Activated T-cell treated with anti-CD3 and anti-CD28 coated beads, Interleukin-2, amount 50 U/mL, for 1 hour (primary cell): ENCODE results near the gene NINJ2.
"Not testable (repeated sequence)": the region's sequence is repeated elsewhere in the genome, so short reads cannot be mapped to it uniquely, and the experiment has no call there.

Source experiments
- DNase-seq: peaks from one replicate; pipeline ENCODE4 v3.0.0-alpha.2; 2020

NINJ2 gene

DNA sequence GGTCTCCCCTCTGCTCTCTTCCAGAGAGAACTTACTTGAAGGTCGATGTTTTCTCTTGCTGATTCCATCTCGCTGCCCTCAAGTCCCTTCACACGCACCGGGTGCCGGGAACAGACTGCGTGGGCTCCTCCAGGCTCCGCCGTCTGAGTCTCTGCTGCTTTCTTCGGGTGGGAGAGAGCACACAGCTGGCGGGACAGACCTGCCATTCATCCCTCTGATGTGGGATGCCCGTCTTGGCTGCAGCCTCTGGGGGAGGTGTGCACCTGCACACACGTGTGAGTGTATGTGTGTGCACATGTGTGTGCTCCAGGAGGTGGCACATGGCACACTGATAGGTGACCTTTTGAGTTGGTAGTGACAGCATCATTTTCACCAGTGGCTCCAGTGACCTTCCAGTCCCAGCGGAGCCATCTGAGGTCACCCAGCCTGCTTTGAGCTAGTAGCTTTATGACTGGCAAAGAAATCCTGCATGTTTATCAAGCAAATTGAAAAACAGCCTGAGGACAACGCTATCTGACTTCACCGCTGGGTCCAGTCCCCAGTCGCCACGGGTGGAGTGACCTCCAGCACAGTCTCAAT is at the start of gene NINJ2:
Gene NINJ2, minus strand, starts transcription at position 153 of the 579 bp plus-strand sequence. Its CDS starts 85 bp downstream, at position 68.
- no peak for DNase-seq

DNA sequence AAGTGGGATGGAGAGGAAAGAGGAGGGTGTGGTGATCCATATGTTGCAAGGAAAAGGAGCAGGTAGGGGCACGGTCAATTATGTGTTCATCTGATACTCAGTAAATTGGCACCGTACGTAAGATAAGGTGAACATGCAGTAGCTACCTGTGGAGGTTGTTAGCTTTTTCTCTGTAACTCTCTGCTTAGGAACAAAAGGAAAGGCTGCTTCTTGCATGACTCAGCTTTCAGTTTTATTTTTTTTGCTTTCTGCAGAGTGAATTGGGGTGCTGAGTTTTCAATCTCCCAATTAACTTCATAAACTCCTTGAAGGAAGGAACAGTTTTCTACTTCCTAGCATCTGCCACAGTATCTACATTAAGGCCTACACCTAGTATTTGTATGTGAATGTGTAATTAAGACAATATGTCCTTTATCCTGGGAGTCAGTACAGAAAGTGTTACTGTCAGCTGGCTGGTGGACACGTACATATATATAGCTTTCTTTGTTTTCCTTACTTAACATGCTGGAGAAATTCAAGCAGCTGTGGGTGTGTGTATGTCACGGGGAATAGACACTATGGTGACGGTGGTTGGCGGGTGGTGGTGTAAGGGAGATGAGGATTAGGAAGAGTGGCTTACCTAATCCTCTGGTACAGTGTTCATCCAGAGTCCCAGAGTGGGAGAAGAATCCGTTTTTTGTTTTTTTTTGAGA is 49.1 kb upstream of the NINJ2 start:
- no peak for DNase-seq

GRCh38 chr12:709455-710020 is 46.3 kb upstream of the NINJ2 start:
- DNase-seq, result no peak

DNA sequence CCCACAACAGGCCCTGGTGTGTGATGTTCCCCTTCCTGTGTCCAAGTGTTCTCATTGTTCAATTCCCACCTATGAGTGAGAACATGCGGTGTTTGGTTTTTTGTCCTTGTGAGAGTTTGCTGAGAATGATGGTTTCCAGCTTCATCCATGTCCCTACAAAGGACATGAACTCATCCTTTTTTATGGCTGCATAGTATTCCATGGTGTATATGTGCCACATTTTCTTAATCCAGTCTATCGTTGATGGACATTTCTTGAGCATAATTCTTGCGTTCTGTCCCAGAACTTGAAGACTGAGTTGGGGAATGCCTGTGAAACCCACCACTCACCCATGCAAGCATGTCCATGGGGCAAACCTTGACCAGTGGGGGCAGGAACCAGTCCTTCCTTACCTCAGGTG is 44.8 kb upstream of the NINJ2 start:
- DNase-seq, result not testable (repeated sequence)

- no peak for DNase-seq
Measured at GRCh38 chr12:704516-705242, 41.4 kb upstream of the NINJ2 start.

DNA sequence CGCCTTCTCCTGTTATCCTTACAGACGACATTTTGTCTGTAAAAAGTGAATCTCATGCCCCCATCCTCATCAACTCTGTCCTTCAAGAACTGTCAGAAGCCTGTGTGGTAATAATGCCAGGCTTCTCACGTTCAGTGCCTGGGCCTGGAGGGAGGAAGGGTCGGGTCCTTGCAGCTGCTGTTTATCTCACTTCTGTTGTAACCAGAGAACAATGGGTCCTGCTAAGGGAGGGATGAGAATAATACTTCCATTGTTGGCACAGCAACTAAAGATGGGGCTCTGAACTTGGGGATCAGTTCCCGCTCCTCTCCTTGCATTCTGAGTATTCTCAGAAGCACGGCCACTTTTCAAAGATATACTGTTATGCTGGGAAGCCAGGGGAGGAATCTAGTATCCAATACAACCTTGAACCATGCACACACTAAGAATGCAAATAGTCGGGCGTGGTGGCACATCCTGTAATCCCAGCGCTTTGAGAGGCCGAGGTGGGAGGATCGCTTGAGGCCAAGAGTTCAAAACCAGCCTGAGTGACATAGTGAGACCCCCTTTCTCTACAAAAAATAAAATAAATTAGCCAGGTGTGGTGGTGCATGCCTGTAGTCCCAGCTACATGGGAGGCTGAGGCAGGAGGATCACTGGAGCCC is 38.8 kb upstream of the NINJ2 start:
- DNase-seq, result no peak

DNA sequence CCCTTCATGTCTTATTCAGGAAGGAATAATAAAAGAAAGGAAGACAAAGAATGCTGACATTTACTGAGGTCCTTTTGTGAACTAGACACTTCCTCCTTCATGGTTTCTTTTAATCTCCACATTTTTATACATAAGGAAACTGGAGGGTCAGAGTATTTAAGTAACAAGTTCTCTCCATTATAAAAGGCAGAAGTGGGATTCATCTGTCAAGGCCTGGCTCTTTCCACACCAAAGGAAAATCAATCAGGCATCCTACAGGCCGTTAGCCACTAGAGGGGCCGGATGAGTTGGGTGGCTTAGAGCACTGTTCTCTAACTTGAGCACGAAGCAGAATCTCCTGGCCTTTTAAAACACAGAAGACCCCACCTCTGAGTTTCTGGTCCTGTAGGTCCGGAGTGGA is 36.8 kb upstream of the NINJ2 start:
- no peak for DNase-seq

DNA sequence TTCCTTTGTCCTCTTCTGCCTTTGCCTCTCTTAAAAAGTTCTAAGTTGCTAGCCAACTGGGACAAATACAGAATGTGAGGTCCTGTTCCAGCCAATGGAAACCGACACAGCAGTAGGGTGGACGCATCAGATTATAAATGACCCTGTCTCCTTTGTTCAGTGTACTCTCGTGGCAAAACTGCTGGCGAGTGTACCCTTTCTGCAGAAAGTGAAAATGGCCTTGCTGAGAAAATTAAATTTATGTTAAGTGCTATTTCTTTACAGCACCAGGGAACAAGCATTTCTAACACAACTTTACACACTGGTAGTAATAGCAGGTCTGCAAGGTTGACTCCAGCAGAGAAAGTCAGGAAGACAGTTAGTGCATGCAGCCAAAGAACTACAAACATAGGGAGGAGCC is 35.0 kb upstream of the NINJ2 start:
- DNase-seq, result not testable (repeated sequence)

GRCh38 chr12:697481-697880 is 34.2 kb upstream of the NINJ2 start:
- DNase-seq, result no peak

- no peak for DNase-seq
Measured at GRCh38 chr12:694734-695503, 31.7 kb upstream of the NINJ2 start.

- no peak for DNase-seq
Measured at GRCh38 chr12:693934-694533, 30.8 kb upstream of the NINJ2 start.

- DNase-seq, result no peak
Measured at GRCh38 chr12:692274-692673, 29.0 kb upstream of the NINJ2 start.

DNA sequence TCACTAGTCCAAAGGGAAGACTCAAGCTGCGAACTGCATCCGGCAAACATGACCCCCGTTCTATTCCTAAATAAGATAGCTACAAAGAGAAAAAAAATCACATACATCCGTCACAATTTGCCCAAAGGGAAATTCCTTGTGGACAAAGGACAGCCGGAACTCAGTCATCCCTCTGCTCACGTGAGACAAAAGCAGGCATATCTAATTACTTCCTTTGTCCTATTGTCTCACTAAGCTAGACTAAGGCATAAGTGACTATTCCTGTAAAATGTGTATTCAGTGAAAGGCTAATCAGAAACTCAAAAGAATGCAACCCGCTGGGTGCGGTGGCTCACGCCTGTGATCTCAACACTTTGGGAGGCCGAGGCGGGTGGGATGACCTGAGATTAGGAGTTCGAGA is 27.2 kb upstream of the NINJ2 start:
- DNase-seq, result no peak

GRCh38 chr12:685388-685787 is 22.1 kb upstream of the NINJ2 start:
- peak; percentile 75 for DNase-seq

DNA sequence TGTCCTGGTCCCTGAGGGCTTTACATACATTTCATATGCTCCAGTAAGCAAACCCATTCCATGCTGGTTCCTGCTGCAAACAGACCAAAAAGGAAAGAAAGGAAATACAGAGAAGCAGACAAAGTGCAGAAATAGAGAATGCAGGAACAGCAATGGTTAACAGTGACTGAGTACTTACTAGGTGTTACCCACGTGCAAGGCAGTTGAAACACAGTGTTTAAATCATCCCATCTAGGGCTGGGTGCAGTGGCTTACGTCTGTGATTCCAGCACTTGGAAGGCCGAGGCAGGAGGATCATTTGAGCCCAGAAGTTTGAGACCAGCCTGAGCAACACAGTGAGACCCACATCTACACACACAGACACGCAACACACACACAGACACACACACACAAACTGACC is 21.2 kb upstream of the NINJ2 start:
- no peak for DNase-seq

- DNase-seq, result no peak
Measured at GRCh38 chr12:681568-682256, 18.5 kb upstream of the NINJ2 start.

DNA sequence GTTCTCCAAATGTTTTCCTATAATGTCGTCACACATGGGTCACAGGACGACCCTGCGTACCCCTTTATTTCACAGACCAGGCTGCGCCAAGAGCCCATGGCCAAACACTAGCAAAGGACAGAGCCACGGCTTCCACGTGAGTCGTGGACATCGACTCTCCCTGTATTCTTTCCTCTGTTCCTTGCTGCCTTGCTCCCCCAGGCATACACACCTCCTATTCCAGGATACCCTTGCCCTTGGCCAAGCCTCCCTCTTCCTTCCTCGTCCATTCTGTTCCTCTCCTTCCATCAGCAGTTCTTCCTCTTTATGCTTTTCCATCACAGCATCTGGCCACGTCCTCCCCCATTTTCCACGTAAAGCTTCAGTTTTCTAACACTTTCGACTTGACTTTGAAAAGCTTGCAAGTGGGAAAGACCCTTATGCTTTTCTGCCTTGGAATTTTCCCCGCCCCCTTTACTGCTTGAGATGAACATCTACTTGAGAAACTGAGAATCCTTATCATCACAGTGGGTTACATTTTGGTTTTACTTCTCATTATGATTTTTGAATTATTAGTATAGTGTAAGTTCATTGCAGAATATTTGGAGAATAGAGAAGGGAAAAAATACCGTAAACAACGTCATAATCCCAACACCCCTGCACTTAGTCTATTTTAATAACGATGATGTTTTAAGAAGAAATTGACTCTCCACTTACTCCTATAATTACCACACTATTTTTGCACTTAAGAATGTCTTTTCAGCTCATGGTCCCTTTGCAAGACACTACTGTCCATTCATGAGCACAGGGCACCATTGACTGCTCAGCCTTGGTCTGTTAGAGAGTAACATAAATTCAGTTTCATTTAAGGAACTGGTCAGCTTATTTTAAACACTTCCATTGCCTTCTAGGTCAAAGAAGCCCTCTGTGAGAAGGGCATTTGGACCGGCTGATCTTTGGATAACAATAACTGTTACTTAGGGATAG is 15.8 kb upstream of the NINJ2 start:
- no peak for DNase-seq

- DNase-seq, result no peak
Measured at GRCh38 chr12:675562-675961, 12.3 kb upstream of the NINJ2 start.

GRCh38 chr12:674272-674781 is 11.1 kb upstream of the NINJ2 start:
- peak; percentile 69 for DNase-seq

DNA sequence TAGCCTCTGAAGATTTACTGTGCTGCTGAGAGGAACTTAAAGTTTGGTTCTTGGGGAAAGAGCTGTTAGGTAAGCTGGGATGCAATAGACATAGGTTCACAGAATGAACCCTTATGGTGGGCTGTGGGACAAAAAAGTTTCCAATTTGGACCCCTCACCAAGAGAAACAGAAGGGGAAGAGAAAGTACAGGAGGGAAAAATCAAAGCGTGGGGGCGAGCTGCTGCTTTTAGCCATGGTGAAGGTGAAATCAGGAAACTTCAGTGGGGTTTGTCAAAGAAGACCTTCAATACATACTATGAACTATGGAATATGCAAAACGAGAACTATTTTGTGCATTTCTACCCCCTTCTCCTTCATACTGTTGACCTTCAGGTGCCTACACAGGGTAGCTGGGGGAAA is 10.6 kb upstream of the NINJ2 start:
- DNase-seq, result no peak
